AG20443 (cell line): ENCODE results near the gene RAB25.

ENCODE experiments used
- DNase-seq: peaks from one replicate; pipeline ENCODE4 v3.0.0; 2012; ENCODE audit warnings: low spot score, mixed read lengths

The RAB25 gene

DNA sequence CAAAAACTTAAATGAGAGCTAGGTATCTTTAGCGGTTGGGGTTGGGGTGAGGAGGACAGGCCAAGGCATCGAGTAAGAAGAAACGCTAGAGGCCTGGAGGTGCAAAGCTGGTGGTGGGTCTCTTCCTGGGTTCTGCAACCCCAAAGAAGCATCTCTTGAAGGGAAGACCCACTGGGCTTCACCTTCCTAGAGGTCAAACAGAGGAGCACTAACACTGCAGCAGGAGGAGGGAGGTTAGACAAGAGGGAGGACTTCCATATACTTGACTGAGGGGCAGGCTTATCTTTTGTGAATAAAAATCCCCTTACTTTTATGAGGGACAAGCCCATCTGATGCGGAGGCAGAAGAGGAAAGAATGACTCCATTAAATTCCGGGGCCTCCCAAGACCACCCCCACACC is 18.8 kb downstream of the RAB25 start:
- no peak for DNase-seq

- no peak for DNase-seq
Measured at GRCh38 chr1:156080241-156080862, 19.4 kb downstream of the RAB25 start.

DNA sequence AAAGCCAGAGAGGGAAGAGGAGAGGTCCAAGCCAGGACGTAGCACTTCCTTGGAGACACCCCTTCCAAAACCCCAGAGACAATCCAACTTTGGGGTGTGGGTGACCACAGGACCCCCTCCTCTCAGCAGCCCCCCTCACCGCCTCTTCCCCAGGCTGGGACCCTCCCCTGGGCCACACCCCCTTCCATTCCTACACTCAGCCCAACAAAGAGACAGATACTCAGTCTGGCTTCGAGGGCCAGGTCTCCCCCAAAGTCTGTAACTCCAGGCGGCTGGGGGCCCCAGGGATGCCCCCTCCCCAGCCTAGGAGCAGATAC is 19.9 kb downstream of the RAB25 start:
- DNase-seq = no peak

- no peak for DNase-seq
Measured at GRCh38 chr1:156081180-156081916, 20.4 kb downstream of the RAB25 start.

DNA sequence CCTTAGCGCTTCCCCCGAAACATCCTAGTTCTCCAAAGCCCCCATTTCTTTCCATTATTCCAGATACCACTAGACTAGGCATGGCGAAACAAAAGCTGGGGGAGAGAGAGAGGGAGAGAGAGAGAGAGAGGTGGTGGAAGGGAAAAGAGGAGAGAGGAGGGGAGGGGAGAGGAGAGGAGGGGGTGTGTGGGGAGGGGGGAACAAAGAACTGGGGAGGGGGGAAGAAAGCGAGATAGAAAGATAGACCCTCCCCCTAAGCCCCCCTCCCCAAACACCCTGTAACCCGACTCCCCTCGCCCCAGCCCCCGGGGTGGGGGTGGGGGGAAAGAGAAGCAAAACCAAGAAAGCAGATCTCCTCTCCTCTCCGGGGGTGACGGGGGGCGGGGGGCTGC is 21.0 kb downstream of the RAB25 start:
- DNase-seq = no peak

- DNase-seq = peak; percentile 93
Measured at GRCh38 chr1:156082309-156083091, 21.5 kb downstream of the RAB25 start, which contains the start of gene MEX3A. TSS of gene MEX3A (minus strand) at chr1:156082465. CDS start at chr1:156081998, 467 bp downstream.

- DNase-seq = no peak
Measured at GRCh38 chr1:156083800-156084790, 23.1 kb downstream of the RAB25 start.

DNA sequence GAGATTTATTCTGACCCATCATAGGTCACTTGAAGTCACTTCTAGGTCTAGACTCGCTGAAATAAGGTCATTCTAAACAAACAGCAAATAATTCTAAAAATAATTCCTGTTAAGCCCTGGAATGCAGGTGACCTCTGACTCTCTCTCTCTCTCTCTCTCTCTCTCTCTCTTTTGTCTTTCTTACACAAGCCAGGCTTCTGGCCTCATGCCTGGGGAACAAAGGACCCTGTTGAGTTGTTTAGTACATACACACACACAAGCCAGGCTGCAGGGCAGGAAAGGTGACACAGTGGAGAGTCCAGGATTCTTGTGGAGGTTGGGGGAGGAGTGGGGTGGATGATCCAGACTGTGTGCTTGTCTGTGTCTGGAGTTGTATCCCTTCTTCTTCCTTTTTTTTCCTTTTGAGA is 25.3 kb downstream of the RAB25 start:
- no peak for DNase-seq

- no peak for DNase-seq
Measured at GRCh38 chr1:156089704-156090103, 28.7 kb downstream of the RAB25 start.

DNA sequence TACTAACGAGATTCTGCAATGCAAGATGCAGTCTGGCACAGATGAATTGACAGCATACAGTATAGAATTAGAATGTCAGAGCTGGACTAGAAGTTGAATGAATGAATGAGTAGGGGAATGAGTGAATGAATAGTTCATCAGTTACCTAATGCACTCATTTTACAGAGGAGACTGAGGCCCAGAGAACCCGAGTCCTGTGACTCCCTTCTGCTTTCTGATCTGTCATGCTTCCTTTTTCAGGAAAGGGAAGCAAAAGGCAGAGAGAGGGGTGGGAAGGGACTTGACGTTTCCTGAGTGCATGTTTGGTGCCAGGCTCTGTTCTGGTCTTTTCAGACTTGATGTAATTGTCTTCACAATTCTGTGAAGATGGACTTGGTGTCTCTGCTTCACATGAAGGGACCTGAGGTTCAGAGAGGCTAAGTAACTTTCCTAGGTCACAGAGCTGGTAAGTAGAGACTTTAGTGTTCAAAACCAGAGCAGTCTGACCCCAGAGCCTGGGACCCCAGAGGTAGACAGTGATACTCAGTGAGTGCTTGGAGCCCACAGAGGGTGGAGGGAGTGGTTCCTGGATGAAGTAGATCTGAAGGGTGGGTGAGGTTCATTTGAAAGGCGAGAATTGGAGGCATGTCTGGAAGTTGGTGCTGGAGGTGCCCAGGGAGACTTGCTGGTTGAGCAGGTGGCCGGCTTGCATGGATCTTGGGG is 29.3 kb downstream of the RAB25 start:
- no peak for DNase-seq

GRCh38 chr1:156090840-156091188 is 29.9 kb downstream of the RAB25 start:
- peak; percentile 78 for DNase-seq

- DNase-seq = no peak
Measured at GRCh38 chr1:156091610-156092009, 30.6 kb downstream of the RAB25 start.

- DNase-seq = no peak
Measured at GRCh38 chr1:156095906-156096508, 35.0 kb downstream of the RAB25 start.

DNA sequence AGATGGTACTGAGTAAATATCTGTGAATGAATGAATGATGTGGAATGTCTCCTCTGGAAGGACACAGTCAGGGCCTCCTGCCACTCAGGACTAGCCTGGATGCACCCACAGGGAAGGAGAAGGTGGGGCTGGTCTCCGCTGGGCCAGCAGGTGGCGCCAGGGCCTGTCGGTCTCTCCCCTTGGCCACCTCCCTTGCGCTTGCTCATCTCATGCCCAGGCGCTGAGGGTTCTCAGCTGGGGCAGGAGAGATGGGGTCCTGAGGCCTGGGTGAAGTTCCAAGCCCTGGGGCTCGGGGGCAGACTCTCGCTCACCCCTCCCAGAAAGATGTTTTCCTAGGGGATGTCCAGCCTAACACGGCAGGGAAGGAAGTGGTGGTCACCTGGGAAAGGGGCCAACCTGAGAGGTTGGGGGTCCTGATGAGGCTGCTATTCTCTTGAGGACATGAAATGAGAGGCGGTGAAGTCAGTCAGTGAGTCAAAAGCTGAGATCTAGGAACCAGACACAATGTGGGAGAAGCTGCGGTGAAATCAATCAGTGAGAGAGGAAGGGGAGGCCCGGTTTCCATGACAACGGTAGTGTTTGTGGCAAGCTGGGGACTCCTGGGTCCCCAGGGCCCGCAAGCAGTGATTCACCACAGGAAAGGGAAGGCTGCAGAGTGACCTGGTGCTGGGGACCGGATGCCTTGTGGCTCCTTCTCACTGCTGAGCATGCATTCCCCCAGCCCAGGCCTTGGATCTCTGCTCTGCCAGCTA is 35.9 kb downstream of the RAB25 start:
- DNase-seq = peak; percentile 91

DNA sequence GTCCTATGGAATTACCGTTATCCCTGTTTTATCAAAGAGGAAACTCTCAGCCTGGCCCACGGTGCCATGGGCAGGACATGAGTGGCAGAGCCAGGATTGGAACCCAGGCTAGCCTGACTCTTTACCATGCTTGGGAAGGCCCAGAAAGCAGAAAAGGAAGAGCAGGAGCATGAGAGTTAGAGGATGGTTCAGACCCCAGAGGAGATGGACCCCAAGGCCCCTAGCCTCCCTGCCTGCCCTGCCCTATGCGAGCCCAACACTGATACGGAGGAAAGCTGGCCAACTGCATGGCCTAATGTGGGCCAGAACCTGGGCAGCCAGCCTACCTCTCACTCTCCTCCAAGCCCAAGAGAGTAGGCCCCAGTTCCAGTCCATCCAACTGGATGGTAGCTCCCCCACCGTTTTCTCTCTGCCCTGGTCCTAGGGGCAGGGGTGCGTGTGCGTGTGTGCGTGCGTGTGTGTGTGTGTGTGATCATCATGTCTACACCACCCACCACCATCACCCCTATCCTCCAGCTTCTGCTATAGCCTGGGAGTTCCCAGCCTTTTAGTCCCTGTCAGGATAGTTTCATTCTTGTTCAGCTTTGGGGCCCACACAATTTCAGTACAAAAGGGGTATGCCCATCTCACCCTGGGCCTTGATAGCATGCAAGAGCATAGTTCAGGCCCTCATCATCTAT is 36.7 kb downstream of the RAB25 start:
- no peak for DNase-seq

DNA sequence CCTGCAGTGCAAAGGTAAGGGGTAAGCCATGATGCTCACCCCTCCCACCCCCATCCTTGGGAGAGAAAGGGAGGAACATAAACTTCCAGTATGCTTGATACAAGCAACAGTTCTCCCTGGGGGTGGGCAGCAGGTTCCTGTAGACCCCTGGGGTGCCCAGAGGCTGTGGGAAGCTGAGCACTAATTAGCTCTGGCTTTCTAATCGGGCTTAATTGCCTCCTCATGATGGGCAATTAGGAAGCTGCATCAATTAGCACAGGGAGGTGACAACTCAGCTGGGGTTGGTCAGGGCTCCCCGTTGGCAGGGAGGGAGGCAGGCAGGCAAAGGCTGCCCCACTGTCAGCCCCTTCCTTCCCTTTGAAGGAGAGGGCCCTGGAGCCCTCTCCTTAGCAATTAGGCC is 37.8 kb downstream of the RAB25 start:
- no peak for DNase-seq

DNA sequence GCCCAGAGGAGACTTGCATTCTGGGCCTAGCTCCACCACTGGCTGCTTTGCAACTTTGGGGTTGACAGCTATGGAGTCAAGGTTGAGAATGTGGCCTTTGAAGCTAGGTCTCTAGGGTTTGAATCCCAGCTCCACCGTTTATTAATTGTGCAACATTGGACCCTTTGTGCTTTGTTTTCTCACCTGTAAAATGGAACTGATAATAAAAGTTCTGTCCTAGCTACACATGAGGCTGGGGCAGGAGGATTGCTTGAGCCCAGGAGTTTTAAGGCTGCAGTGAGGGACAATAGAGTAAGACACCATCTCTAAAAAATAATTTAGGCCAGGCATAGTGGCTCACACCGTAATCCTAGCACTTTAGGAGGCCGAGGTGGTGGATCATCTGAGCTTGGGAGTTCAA is 38.3 kb downstream of the RAB25 start:
- DNase-seq = no peak

DNA sequence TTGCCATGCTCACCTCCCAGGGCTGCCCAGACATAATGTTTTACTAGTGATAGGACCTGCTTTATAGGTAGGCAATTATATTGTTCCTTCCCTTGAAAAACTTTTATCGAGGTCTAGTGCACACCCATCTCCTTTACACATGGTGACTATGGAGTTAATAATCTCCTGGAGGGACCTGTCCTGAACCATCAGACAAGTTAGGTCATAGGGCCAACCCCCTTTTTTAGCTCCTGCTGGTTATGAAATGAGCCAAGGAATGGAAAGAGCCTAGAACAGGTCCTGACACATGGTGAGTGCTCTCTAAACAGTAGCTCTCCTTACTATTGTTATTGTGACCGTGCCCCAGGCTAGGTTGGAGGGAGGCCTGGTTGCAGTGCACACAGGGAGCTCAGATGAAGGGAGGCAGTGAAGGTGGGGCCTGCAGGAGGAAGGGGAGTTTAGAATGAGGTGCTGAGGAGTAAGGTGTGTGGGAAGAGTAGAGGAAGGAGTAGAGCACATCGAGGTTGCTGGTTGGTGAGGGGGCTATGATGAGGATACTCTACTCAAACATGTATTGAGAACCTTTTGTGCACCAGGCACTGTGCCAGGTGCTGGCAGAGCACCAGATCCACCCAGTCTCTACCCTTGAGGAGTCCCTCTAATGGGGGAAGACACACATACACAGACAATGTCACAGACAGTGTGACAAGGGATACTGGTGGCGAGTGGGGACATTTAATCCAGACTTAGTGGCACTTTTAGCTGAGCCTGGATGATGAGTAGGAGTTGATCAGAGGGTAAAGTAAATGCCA is 39.4 kb downstream of the RAB25 start:
- DNase-seq = no peak

GRCh38 chr1:156101880-156102279 is 40.9 kb downstream of the RAB25 start:
- no peak for DNase-seq
